HG03025 (cell line): ENCODE results near the gene LNPK.
"Not testable (repeated sequence)": the region's sequence is repeated elsewhere in the genome, so short reads cannot be mapped to it uniquely, and the experiment has no call there.

Source experiments
- ATAC-seq: cut with Tn5 transposase; IDR thresholded peaks from one replicate; pipeline ENCODE4 v1.9.1; 2021; ENCODE audit warnings: mild to moderate bottlenecking, moderate library complexity; ENCODE audit not compliant: unreplicated experiment, low FRiP score

LNPK gene

DNA sequence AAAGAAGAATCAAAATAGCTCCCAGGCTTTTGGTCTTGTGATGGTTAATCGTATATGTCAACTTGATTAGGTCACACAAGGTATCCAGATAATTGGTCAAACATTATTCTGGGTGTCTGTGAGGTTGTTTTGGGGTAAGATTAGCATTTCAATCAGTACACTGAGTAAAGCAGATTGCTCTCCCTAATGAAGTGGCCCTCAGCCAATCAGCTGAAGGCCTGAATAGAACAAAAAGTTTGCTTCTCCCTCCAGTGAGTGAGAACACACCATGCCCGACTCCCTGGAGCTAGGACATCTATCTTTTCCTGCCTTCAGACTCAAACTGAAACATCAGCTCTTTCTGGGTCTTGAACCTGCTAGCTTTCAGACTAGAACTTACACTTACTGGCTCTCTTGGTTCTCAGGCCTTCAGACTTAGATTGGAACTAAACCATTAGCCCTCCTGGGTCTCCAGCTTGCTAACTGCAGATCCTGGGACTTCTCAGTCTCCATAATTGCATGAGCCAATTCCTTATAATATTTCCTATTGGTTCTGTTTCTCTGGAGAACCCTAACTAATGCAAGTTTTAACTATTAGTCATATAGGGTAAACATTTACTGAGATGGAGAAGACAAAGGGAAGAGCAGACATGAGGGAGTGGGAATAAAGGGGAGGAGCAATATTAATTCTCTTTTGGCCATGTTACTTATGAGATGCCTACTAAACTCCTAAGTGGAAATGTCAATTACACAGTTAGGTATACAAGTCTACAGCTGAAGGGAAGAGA is 25.5 kb downstream of the LNPK start:
- ATAC-seq = no peak

DNA sequence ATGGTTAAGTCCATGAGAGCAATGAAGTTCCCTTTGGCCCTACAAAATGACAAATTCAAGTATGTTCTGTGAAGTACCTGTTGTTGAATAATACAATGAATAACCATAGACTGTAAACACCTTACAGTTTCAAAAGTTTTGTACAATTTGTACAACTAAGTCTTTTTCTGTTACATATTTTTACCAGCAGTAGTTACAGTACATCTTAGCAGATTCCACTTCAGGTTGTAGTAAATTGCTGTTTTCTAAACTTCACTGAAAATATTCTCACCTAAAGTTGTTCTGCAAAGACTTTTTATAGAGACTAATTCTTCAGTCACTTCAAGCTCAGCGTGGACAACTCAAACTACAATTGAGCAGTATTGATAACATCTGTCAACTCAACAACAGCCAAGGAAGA is 28.7 kb downstream of the LNPK start:
- ATAC-seq = no peak

DNA sequence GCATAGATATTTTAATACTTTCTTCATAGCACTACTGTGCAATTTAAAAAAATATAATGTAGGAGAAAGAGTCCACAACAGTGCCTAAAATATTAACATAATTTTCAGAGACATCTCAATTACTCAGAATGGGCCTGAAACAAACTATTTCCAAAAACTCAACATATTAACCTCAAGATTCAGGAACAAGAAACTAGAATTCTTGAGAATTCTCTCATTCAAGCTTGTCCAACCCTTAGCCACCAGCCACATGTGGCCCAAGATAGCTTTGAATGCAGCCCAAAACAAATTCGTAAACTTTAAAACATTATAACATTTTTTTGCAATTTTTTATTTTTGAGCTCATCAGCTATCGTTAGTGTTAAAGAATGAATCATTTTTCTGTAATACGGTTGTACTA is 35.2 kb downstream of the LNPK start:
- no peak for ATAC-seq

DNA sequence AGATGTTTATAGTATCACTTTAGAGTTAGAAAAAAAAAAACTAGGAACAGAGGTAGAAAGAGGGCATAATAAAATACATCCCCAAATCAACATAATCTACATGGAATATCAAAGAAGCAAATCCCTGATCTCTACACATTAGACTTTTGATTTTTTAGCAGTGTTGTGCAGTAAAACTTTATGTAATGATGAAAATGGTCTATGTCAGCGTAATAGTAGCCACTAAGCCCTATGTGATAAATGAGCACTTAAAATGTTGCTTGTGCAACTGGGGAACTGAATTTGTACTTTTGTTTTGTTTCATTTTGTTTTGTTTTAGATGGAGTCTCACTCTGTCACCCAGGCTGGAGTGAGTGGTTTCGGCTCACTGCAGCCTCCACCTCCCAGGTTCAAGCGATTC is 36.3 kb downstream of the LNPK start:
- no peak for ATAC-seq

DNA sequence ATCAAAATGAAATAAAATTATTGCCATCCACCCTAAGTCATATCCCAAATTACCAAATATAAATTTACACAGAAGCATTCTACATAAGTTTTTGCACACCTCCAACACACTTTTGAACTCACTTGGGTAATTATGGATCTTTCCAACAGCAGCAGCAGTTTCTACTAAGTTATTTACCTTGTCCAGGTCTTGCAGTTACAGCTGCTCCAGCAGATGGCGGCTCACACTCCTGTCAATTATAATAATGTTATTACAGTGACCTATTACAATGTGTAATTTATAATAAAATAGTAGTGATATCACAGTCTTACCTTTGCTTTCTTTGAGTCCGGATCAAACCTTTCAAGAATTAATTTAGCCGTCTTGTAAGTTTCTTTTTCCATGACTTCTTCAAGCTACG is 37.9 kb downstream of the LNPK start:
- no peak for ATAC-seq

DNA sequence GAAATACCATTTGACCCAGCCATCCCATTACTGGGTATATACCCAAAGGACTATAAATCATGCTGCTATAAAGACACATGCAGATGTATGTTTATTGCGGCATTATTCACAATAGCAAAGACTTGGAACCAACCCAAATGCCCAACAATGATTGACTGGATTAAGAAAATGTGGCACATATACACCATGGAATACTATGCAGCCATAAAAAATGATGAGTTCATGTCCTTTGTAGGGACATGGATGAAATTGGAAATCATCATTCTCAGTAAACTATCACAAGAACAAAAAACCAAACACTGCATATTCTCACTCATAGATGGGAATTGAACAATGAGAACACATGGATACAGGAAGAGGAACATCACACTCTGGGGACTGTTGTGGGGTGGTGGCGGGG is 38.9 kb downstream of the LNPK start:
- not testable (repeated sequence) for ATAC-seq

DNA sequence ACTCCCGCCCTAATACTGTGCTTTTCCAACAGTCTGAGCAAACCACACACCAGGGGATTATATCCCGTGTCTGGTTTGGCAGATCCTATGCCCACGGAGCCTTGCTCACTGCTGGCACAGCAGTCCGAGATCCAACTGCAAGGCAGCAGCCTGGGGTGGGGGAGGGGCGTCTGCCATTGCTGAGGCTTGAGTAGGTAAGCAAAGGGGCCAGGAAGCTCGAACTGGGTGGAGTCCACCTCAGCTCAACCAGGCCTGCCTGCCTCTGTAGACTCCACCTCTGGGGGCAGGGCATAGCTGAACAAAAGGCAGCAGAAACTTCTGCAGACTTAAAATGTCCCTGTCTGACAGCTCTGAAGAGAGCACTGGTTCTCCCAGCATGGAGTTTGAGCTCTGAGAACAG is 44.2 kb downstream of the LNPK start:
- ATAC-seq = no peak

DNA sequence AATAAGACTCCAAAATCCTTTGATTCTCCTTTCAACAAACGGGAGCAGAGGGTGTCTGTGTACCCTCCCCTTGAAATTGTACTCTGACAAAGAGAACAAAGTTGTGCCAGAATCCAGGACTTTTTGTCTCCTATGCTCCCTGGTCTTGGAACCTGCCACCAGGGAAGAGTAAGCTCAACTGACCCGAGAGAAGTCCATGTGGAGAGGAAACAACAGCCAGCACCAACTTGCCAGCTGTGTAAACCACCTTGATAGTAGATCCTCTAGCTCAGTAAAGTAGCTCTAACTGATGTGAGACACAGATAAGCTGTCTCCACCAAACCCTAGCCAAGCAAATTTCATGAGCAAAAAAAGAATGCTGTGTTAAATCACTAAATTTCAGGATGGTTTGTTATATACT is 46.9 kb downstream of the LNPK start:
- no peak for ATAC-seq

DNA sequence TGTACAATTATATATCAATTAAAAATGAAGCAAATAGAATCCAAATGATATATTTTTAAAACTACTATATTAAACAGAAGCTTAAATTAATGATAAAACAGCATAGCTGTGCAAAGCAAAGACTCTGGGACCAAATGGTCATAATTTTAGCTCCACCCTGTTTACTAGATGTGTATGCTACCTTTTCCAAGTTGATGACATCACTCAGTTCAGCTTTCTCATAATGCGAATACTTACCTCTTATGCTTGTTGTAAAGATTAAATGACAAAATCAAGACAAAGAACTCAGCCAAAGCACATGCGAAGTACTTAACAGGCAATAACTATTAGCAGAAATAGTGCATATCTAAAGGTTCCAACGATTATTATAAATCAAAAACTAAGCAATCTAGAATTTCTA is 51.6 kb downstream of the LNPK start:
- no peak for ATAC-seq

DNA sequence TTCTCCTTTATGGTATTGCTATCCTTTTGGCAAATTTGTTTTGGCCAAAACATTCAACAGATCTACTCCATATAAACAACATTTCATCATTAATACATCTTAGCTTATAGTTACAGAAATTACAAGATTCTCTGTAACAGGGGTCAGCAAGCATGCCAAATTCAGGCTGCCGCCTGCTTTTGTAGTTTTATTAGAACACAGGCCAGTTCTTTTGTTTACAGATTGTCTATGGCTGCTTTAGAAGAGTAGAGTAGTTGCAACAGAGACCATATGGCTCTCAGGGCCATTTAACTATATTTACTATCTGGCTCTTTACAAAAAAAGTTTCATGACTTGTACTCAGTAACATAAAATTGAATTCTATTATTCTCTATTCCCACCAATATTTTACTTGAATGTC is 53.9 kb downstream of the LNPK start:
- no peak for ATAC-seq

DNA sequence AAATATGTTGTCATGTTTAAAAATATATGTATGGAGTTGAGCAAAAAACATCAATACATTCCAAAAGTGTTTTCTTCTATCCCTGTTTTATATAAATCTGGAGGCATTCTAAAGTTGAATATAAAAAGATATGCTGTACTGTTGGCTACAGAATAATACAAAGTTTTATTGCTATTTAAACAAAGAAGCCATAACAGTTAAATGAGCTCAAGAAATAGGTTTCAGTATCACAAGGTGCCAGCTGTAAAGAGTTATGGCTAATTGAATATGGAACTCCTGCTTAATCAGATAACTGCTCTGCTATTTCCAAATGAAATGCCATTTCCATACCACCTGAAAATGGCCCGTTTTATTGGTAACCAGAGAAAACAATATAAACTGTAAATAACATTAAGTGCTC is 55.0 kb downstream of the LNPK start:
- no peak for ATAC-seq

DNA sequence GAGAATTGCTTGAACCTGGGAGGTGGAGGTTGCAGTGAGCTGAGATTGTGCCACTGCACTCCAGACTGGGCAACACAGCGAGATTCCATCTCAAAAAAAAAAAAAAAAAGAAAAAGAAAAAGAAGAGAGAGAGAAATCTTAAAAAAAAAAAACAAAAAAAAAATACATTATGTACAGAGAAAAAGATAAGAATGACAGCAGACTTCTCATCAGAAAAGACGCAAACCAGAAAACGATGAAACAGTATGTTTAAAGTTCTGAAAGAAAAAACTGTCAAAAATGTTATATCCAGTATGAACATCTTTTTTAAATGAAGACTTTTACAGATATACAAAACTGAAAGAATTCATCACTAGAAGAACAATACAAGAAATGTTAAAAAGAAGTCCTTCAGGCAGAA is 60.4 kb downstream of the LNPK start:
- no peak for ATAC-seq

DNA sequence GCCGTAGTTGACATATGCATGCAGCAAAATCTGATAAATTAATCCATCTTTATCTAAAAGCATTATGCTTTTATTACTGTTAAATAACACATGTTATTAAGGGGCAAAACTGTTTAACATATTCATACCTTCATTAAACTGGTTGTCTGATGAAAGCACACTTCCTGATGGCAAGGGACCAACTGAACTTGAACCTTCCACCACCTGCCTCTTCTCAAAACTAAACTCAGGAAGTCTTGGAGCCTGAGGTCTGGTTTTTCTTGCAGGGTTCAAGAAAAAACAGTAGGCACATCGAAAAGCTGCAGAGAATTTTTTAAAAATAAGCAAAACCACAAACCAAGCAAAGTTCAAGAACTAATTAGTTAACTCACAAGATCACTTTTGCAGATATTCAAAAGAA is 64.9 kb downstream of the LNPK start:
- no peak for ATAC-seq

DNA sequence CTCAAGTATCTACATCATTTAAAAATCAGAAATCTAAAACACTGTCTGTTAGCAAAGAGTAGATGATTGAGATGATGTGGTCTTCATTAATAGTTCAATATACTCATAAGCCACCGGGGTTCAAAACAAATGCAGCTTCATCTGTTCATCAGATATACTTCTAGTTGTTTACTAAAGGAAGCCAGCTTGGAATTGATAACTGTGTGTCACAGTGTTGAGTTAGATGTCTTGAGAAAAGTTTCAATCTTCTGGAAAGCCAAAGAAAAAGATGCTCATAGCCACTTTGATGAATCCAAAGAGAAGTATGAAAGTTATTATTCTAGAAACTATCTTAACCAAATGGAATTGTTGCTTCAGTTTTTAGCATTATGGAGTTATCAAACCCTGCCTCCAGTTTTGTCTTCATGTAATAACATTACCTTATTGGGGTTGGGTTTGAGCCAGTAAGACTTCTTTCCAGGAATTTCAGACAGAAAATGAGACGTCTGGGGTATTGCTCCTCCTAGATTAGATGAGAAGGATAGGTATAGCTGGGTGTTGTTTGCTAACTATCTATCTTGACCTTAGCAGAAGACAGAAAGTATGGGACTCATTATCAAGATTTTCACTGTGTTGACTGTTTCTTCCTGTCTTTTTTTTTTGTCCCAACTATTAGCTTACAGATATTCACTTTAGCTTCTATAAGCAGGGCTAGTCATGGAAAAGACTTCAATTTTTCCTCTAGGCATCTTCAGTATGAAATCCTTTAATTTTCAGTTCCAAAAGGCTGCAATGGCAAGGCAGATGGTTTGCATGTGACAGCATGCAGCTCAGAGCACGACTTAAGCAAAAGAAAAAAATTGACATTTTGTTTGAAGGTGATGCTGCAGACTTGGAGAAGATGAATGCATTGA is 66.5 kb downstream of the LNPK start:
- ATAC-seq = no peak

DNA sequence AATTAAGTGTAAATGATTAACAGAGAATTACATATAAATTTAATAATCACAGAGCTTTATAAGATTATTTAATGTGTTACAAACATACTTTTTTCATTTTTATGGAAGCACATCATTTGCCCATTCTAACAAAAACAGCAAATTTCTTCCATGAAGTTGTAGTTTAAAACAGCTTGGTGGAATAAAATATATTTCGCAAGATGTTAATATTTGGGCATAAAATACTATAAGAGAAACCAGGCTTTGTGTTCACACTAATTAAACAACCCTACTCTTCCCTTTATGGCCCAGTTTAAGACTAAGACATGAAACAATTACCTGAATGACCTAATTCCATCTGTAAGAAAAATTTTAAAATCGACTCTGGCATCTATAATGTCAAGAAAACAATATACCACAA is 69.4 kb downstream of the LNPK start:
- ATAC-seq = no peak

DNA sequence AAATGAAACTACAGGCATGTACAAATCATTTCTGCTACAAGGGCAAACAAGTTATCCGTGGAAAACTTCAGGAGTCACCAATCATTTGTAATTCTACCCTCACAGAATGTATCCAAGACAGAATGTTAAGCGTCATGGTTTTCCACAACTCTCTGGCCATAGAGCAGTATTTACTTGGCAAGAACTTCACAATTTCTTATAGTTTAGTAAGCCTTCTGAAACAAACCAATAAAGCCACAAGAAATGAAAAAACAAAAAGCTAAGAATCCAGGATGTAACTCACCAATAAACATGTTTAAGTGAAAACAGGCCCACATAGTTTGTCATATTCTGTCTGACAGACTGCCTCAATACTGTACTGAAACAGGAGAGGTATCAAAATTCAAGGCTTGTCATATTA is 70.3 kb downstream of the LNPK start:
- no peak for ATAC-seq

DNA sequence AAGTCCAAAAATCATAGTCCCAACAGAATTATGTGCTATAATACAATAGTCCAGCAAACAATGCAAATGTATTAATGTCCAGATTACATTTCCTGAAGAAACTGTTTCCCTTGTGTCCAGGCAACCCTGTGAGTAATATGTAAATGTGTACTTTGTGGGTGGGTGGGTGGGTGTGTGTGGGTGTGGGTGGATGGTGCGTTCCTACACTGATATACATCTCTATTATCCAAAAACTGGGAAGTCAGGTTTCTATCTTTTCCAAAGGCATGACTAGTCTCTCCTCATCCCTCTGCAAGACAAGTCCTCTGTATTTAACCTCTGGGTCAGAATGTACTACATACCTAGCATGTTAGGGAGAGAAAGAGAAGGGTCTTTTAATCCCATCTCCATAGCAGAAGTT is 71.6 kb downstream of the LNPK start:
- no peak for ATAC-seq

DNA sequence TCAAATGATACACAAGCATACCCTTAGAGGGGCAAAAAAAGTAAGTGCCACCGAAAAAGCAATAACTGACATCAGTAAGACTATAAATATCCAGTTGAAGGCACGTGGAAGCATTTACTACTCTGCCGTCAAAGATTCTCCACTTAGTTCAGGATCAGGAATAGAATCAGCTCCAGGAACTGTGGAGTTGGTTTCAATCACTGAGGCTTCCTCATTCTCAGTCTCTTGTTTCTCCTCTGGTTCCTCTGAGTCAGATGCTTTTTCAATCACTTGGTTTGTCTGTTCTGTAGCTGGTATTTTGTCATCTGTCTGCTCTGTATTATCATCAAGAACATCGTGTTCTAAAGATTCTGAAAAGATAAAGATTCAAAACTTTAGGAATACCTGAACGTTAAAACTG is 72.2 kb downstream of the LNPK start:
- no peak for ATAC-seq

DNA sequence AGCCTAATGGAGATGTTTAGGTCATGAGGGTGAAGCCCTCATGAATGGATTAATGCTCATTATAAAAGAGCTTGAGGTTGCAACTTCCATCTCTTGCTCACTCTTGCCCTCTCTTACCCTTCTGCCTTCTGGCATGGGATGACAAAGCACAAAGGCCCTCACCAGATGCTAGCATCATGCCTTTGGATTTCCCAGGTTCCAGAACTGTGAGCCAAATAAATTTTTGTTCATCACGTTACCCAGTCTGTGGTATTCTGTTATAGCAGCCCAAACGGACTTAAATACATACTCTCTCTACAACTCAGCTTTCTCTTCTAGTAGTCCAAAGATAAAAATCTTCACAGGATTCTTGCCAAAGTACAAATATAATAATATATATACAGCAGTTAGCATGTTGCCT is 75.8 kb downstream of the LNPK start:
- ATAC-seq = no peak

DNA sequence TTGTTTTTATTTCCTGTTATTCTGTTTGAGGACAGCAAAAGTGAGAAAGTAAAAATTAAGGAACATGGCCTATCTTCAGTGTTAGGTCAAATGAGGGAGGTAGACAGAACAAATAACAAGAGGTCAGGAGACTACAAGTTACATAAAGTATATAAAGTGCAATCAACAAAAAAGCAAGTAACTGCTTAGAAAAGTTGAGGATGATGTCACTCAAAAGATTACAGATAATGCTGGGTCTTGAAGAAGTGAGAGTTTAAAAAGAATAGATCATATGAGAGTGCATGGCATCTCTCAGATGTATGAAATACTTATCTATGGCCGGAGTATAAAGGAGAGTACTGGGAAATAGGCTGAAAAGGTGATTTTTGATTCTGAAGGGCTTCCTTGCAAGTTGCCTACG is 79.9 kb downstream of the LNPK start:
- no peak for ATAC-seq

DNA sequence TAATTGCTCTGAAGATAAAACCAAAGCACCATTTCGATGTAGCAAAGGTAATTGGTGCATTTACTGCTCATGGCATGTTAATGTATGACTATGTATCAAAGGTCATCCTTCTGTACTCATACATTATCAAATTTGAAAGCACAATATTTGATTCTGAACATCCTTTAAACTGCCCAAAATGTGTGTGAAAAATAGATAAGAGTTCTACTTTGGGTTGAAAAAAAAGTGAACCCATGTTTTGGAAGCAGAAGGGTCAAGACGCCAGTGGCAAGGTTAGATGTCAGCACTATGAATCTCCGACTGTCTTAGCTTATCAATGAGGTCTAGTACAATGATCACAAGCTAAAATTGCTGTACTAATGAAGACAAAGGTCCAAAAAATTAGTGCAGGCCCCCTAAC is 83.1 kb downstream of the LNPK start:
- ATAC-seq = no peak

DNA sequence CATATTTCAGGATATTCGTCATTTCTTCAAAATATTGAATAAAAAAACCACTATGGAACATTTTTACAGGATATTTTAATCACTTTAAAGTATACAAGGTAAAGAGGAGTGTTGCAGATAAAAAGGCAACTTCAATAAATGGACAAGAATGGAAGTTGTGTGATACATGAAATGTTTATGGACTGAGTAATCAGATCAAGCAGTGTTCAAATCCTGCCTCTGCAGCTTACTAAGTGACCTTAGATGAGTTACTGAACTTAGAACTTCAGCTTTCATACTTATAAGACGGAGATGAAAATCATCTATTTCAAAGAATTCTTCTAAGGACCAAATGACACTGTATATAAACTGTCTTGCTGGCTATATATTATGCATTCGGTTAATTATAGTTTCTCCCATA is 87.2 kb downstream of the LNPK start:
- no peak for ATAC-seq
